ENCODE measurements around the gene CLEC4E. TPM values are rescaled to one million over a fixed set of nuclear protein-coding genes. Genes with fewer than 3 reads are reported as not detected.
A peak's percentile ranks its signal among the peaks of the same experiment; 100 is the strongest.

The CLEC4E gene
- total and polyA plus RNA-seq, 8 donors = 1.2 to 5.1 (median 1.7) TPM; not detected in 3

DNA sequence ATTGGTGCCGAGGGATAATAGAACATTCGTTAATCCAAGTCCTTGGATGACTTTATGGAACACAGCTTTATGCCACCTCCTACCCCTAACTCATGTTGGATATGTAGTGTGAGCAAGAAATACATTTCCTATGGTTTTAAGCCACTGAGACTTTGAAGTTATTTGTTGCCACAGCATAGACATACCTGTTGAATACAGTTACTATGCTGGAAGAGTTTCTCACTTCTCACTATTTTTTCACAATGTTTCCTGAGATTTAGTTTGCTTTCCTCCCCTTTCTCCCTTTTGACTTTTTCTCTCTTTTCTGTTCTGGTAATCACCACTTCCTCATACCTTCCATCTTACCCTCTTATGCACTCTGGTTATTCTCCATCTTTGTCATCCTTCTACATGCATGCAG, 7.5 kb upstream of the CLEC4E start:
- 88 to 95% (median 92%) methylated on average over 2 of the region's 2 CpGs for WGBS, 5 donors
- no peaks in the 10 kb centered on the region for H3K36me3 ChIP-seq
- intact Hi-C loops (cut with DNase I; ENCODE audit: low total_unique reads) = no loop called here

DNA sequence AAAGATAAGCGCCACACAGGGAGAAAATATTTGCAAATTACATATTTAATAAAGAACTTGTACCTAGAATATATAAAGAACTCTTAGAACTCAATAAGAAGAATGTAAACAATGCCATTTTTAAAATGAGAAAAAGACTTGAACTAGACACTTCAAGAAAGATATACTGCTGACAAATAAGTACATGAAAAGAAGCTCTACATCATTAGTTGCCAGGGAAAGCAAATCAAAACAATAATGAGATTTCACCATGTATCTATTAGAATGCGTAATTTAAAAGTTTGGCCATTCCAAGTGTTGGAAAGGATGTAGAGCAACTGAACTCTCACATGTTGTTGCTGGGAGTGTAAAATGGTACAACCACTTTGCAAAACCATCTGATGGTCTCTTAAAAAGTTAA, 6.9 kb upstream of the CLEC4E start:
- TF ChIP-seq POLR2A (IDR thresholded peaks at IDR 0.05) (no peak), POLR2AphosphoS5 (IDR thresholded peaks at IDR 0.05) (no peak), EP300 (IDR thresholded peaks at IDR 0.05) (no peak)
- TF ChIP-seq, protein P1, sequence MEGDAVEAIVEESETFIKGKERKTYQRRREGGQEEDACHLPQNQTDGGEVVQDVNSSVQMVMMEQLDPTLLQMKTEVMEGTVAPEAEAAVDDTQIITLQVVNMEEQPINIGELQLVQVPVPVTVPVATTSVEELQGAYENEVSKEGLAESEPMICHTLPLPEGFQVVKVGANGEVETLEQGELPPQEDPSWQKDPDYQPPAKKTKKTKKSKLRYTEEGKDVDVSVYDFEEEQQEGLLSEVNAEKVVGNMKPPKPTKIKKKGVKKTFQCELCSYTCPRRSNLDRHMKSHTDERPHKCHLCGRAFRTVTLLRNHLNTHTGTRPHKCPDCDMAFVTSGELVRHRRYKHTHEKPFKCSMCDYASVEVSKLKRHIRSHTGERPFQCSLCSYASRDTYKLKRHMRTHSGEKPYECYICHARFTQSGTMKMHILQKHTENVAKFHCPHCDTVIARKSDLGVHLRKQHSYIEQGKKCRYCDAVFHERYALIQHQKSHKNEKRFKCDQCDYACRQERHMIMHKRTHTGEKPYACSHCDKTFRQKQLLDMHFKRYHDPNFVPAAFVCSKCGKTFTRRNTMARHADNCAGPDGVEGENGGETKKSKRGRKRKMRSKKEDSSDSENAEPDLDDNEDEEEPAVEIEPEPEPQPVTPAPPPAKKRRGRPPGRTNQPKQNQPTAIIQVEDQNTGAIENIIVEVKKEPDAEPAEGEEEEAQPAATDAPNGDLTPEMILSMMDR (IDR thresholded peaks at IDR 0.05) = no peak
- Histone ChIP-seq H3K27ac (no peak overlapping the region), H3K36me3 (no peaks in the 10 kb centered on the region), H3K4me3 (no peak overlapping the region), H3K4me1 (peaks cover 0 to 4% (median 0%) of the 10 kb centered on the region in 4 donors), H3K27me3 (no peaks in the 10 kb centered on the region), H3K9me3 (no peaks in the 10 kb centered on the region)
- intact Hi-C loops (cut with DNase I; ENCODE audit: low total_unique reads) = no loop called here
- no peak for DNase-seq
- 66 to 85% (median 69%) methylated on average over 2 of the region's 2 CpGs for WGBS, 5 donors

More for the DNA sequence above, 7.5 kb upstream of the CLEC4E start:
- H3K9me3 ChIP-seq = no peaks in the 10 kb centered on the region
- no peak for DNase-seq
- H3K4me3 ChIP-seq = no peak overlapping the region
- H3K27ac ChIP-seq = no peak overlapping the region
- peaks cover 0 to 4% (median 0%) of the 10 kb centered on the region in 4 donors for H3K4me1 ChIP-seq
- TF ChIP-seq EP300 (IDR thresholded peaks at IDR 0.05) (no peak), POLR2AphosphoS5 (IDR thresholded peaks at IDR 0.05) (no peak), POLR2A (IDR thresholded peaks at IDR 0.05) (no peak)
- TF ChIP-seq, protein P1 (IDR thresholded peaks at IDR 0.05) = no peak
- H3K27me3 ChIP-seq = no peaks in the 10 kb centered on the region

DNA sequence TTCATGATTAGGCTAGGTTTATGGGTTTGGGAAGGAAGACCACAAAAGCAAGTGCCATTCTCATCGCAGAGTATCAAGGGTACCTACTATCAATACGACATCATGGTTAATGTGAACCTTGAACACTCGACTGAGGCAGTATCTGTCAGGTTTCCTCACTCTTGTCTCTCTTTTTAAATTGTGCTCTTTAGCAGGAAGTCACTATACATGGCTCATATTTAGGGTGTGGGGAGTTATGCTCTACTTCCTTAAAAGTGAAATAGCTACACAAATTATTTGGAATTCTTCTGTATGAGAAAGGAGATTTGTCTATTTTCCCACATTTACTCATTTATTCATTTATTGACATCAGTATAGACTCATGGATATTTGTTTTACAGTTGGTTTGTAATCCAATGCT, 5.9 kb upstream of the CLEC4E start:
- WGBS, 5 donors = 69 to 85% (median 78%) methylated on average over 3 of the region's 3 CpGs
- no peak for DNase-seq
- Histone ChIP-seq H3K9me3 (no peaks in the 10 kb centered on the region), H3K4me3 (no peak overlapping the region), H3K36me3 (no peaks in the 10 kb centered on the region), H3K27me3 (peaks cover 0 to 7% (median 0%) of the 10 kb centered on the region in 3 donors), H3K27ac (no peak overlapping the region), H3K4me1 (peaks cover 0 to 4% (median 0%) of the 10 kb centered on the region in 4 donors)
- intact Hi-C loops (cut with DNase I; ENCODE audit: low total_unique reads) = no loop called here
- TF ChIP-seq EP300 (IDR thresholded peaks at IDR 0.05) = no peak
- no peak for TF ChIP-seq POLR2A (IDR thresholded peaks at IDR 0.05)
- TF ChIP-seq POLR2AphosphoS5 (IDR thresholded peaks at IDR 0.05) = no peak
- TF ChIP-seq, protein P1 (IDR thresholded peaks at IDR 0.05) = no peak

DNA sequence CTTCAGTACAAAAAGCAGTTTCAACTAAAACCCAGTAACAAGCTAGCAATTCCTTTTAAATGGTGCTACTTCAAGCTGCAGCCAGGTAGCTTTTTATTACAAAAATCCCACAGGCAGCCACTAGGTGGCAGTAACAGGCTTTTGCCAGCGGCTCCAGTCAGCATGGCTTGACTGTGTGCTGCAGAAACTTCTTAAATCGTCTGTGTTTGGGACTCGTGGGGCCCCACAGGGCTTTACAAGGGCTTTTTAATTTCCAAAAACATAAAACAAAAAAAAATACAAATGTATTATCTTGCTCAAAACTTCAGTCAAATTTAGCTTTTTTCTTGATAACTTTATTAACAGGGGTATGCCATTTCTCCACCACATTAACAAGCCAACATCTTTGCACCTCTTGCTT, 3.6 kb upstream of the CLEC4E start:
- Histone ChIP-seq H3K4me1 (peaks cover 0 to 4% (median 0%) of the 10 kb centered on the region in 4 donors), H3K36me3 (no peaks in the 10 kb centered on the region), H3K4me3 (no peak overlapping the region), H3K27me3 (peaks cover 0 to 11% (median 0%) of the 10 kb centered on the region in 3 donors), H3K9me3 (no peaks in the 10 kb centered on the region), H3K27ac (no peak overlapping the region)
- no peak for TF ChIP-seq EP300 (IDR thresholded peaks at IDR 0.05)
- TF ChIP-seq, protein P1 (IDR thresholded peaks at IDR 0.05) = peak in 5 of 7 experiments; percentile 40 to 89 (median 82)
- TF ChIP-seq POLR2A (IDR thresholded peaks at IDR 0.05) = no peak
- no peak for TF ChIP-seq POLR2AphosphoS5 (IDR thresholded peaks at IDR 0.05)
- intact Hi-C loops (cut with DNase I; ENCODE audit: low total_unique reads) = no loop called here
- WGBS, 5 donors = 0 to 2% (median 0%) methylated on average over 3 of the region's 3 CpGs
- peak; percentile 66 to 83 for DNase-seq

All from stomach (tissue), 9 donors.